Measurements from ENCODE around the gene BCL2L1.
A peak's percentile ranks its signal among the peaks of the same experiment; 100 is the strongest.
"Not testable (repeated sequence)": the region's sequence is repeated elsewhere in the genome, so short reads cannot be mapped to it uniquely, and the experiment has no call there.

Gene BCL2L1

GRCh38 chr20:31722257-31723068, at the start of gene BCL2L1:
BCL2L1 (minus strand) TSS chr20:31722868; CDS start chr20:31722218, 650 bp downstream.
- DNase-seq: peak; percentile 88

GRCh38 chr20:31770243-31770642, 47.6 kb upstream of the BCL2L1 start:
- no peak for DNase-seq

GRCh38 chr20:31769681-31770080, 47.0 kb upstream of the BCL2L1 start:
- no peak for DNase-seq

GRCh38 chr20:31767805-31768204, 45.1 kb upstream of the BCL2L1 start:
- DNase-seq: no peak

- DNase-seq: no peak
These were observed 42.1 kb upstream of the BCL2L1 start for GRCh38 chr20:31764641-31765305.

GRCh38 chr20:31760519-31761240, 38.0 kb upstream of the BCL2L1 start:
- no peak for DNase-seq

- DNase-seq: peak; percentile 70
These were observed 37.3 kb upstream of the BCL2L1 start for GRCh38 chr20:31759836-31760518.

- no peak for DNase-seq
These were observed 36.3 kb upstream of the BCL2L1 start for GRCh38 chr20:31758991-31759390.

- DNase-seq: no peak
These were observed 35.9 kb upstream of the BCL2L1 start for GRCh38 chr20:31758521-31758920.

- no peak for DNase-seq
These were observed 34.6 kb upstream of the BCL2L1 start for GRCh38 chr20:31757254-31757653.

GRCh38 chr20:31751126-31751525, 28.5 kb upstream of the BCL2L1 start:
- no peak for DNase-seq

- DNase-seq: no peak
These were observed 26.6 kb upstream of the BCL2L1 start for GRCh38 chr20:31749223-31749622.

GRCh38 chr20:31747640-31748039, 25.0 kb upstream of the BCL2L1 start:
- DNase-seq: no peak

- not testable (repeated sequence) for DNase-seq
These were observed 24.4 kb upstream of the BCL2L1 start for GRCh38 chr20:31747028-31747427.

GRCh38 chr20:31746068-31746878, 23.6 kb upstream of the BCL2L1 start:
- DNase-seq: no peak

- DNase-seq: no peak
These were observed 18.1 kb upstream of the BCL2L1 start for GRCh38 chr20:31740656-31741323.

- DNase-seq: peak; percentile 33
These were observed 17.5 kb upstream of the BCL2L1 start for GRCh38 chr20:31740208-31740607.

- no peak for DNase-seq
These were observed 16.9 kb upstream of the BCL2L1 start for GRCh38 chr20:31739550-31739977.

- DNase-seq: peak; percentile 99
These were observed 16.3 kb upstream of the BCL2L1 start, which contains the start of gene TPX2 for GRCh38 chr20:31738729-31739549. TPX2 (plus strand) TSS chr20:31739290; CDS start chr20:31757477, 18,187 bp downstream.

GRCh38 chr20:31731321-31731717, 8.7 kb upstream of the BCL2L1 start:
- no peak for DNase-seq

All from DMS79 treated with DMSO at 0.1 percent for 48 hours (cell line).